C1 segment of cervical spinal cord (tissue), 14 donors: ENCODE measurements around the gene FBXW7.
A peak's percentile ranks its signal among the peaks of the same experiment; 100 is the strongest.

Experiments used
- DNase-seq, 14 donors: peaks; one replicate each; lab custom pipeline; 2025; lab: John Stamatoyannopoulos, UW

FBXW7 gene

GRCh38 chr4:152374153-152374552 lies 161.7 kb downstream of the FBXW7 start:
- DNase-seq = no peak

GRCh38 chr4:152372444-152372843 lies 163.4 kb downstream of the FBXW7 start:
- no peak for DNase-seq

DNA sequence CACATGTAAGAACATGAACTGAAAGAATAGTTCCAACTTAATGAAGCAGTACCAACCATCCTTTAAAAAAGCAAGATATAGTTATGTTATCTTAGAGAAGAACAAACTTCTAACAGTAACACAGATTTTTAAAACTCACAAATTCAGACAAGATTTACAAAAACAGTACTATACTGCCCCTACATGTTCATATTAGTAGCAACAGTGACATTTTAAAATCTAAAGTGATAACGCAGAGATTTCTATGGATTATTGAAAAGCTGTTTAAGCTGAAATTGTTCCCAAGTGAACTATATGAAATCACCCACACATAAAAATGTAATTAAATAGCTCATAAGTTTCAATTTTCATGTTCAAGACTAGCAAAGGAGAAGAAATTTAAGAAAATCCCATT lies 166.0 kb downstream of the FBXW7 start:
- DNase-seq = peak in 1 of 14 donors; percentile 26

DNA sequence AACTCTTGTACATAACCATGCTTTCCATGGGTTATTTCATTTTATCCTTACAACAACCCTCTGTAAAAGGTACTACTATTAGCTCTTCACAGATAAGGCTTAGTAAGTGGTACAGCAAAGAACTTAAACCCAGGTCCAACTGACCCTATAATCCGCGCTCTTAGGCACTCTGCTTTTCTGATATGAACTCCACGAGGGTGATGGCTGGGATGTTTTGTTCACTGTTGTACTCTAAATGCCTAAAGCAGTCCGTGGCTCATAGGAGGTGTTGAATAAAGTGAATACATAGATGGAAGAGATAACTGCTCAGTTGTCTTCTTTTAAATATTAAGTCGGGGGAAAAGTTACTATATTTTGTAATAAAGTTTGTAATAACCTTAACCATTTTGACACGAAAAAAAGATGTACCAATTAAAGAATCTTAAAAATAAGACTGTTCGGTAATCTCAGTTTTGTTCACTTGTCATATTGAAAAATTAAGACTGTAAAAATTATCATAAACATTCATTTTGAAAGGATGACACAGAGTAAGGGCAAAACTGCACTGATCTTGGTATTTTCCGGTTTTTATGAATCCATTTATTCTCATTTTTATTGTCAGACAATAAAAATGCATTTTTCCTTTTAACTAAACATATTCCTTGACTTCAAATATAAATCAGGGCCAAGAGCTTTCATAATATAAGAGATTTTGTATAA lies 166.5 kb downstream of the FBXW7 start:
- DNase-seq = no peak

- no peak for DNase-seq
Observed at GRCh38 chr4:152368001-152368400, 167.9 kb downstream of the FBXW7 start.

- DNase-seq = no peak
Observed at GRCh38 chr4:152364883-152365282, 171.0 kb downstream of the FBXW7 start.

DNA sequence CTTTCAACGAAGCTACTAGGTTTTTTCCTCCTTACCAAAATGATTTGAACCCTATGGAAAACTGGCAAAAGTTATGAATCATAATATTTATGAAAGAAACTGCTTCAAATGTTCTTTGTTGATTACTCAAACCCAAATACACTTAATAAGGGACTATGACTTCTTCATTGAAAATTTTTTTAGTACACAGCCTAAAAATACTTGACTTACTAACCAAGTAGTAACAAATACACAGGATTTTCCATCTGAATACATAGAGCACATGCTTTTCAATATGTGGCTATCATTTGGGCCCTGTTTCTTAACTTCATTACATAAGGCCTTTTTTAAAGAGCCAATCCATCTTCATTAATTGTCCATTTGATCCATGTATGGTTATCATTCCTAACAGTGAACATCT lies 171.5 kb downstream of the FBXW7 start:
- DNase-seq = no peak

DNA sequence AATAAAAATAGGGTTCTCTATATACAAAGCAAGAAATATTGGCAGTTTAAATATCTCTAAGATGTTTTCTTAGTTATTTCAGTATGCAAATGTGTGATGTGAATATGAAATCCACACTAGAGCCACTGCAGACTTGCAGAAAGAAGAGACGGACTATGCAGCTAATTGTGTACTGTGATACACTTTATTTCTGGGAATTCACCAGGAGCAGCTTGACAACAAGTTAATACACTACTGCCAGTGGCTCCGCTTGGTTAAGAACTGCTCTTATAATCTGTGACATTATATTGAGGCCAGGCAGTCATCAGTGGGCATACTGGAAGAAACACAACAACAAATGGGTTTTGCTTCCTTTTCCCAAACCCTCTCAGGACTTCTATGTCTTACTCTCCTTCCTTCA lies 172.0 kb downstream of the FBXW7 start:
- no peak for DNase-seq

DNA sequence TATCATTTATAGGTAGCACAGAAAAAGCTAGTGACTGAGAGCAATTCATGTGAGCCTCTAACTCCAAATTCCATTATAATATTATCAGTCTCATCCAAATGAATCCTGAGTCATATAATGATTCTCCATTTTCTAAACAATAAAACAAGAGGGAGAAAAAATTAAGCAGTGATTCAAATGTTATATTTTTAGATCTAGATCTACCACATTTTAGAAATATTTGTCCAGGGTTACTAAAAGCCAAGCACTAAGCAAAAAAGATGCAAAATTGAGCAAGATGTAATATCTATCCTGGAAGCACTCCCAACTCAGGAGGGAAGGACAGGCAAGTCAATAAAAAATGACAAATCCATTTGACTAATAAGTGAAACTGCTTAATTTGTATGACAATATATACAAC lies 172.8 kb downstream of the FBXW7 start:
- no peak for DNase-seq

- DNase-seq = no peak
Observed at GRCh38 chr4:152360045-152360410, 175.9 kb downstream of the FBXW7 start.

- no peak for DNase-seq
Observed at GRCh38 chr4:152359208-152360044, 176.5 kb downstream of the FBXW7 start.

- no peak for DNase-seq
Observed at GRCh38 chr4:152357206-152357605, 178.7 kb downstream of the FBXW7 start.

DNA sequence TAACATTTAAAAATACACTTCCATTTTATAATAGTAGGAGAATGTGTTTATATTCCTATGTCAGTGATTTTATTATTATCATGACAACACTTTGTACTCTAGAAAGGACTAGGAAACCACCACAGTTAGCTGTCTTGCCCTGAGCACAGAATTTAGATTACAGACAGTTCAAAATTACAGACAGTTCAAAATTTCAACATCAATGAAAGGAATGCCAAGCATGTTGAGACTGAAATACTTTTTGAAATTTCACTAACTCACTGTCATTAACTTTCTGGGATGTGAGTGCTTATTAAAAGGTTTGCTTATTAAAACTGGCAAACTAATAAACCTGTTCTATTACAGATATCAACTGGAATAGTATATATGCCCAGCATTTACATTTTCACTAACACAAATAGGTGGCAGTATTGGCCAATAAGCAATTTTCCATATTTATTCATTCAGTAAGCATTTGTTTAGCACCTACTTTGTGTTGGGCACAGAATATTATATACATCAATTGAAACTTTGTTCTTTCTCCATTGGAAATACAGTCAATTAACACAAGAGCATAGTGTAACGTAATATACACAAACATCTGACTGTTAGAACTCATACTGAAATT lies 179.4 kb downstream of the FBXW7 start:
- no peak for DNase-seq

DNA sequence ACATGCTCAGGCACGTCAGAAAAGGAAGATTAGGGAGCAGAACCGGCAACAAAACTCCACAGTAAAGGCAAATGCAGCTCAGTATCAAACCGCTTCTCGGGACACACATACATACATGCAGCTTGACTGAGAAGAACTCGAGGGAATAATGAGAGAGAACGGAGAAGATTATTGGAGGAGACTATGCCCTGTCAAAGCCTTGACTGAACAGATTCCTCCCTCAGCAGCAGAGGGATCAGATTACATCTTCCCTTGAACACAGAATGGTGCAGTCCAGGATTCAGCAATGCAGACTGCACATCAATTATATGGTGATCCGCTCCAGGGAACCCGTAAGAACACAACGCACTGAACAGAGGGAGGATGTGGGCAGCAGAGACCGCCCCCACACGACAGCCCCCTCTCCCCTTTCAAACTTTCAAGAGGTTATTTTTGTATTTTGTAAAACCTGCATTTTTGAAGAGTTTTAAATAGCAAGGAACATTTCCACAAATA lies 183.2 kb downstream of the FBXW7 start:
- peak in 11 of 14 donors; percentile 17 to 97 (median 34) for DNase-seq

DNA sequence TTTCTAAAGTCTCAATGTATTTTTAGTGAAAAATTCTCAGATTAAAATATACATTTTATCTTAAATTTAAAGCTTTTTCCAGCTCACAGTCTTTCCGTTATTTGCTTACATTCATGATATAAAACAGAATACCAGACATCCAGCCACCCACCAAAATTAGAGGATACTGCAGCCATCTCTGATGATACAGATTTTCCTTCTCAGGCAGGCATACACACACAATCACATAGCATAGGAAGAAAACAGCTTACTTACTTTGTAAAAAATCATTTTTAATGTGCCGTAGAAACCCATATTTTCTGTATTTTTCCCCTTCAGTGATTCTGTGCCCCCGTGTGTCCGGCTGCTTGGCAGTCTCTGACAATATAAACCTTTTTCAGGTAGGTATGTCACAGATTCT lies 183.7 kb downstream of the FBXW7 start:
- DNase-seq = no peak

- DNase-seq = peak in 1 of 14 donors; percentile 70
Observed at GRCh38 chr4:152351080-152351479, 184.8 kb downstream of the FBXW7 start.

- peak in 1 of 14 donors; percentile 51 for DNase-seq
Observed at GRCh38 chr4:152348670-152349069, 187.2 kb downstream of the FBXW7 start.

GRCh38 chr4:152346979-152347378 lies 188.9 kb downstream of the FBXW7 start:
- no peak for DNase-seq

DNA sequence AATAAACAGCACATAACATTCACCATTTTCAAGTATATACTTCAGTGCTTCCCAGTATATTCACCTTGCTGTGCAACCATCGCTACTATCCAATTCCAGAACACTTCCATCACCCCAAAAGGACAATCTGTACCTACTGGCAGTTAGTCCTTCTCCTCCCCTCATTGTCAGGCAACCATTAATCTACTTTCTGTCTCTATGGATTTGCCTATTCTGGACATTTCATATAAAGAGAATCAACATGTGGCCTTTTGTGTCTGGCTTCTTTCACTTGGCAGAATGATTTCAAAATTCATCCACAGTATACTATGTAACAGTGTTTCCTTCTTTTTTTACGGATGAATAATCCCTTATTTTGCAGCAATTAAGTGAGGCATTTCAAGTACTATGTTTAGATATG lies 189.4 kb downstream of the FBXW7 start:
- DNase-seq = no peak

DNA sequence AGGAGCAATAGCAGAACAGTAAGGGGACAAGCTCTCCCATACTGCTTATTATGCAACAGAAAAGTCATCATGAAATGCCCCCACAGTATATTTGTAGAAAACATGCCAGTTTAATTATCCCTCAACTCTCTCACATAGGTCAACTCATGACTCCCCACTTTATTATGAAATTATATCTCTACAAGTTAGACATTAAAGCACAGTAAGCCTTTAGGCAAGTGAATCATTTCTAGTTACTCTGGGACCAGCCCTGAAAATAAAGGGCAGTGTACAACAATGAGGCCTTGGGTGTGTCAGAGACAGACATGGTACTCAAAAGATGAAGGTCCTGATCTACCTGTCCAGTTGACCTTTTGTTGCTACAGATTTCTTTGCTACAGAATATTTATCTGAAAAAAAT lies 191.9 kb downstream of the FBXW7 start:
- no peak for DNase-seq

DNA sequence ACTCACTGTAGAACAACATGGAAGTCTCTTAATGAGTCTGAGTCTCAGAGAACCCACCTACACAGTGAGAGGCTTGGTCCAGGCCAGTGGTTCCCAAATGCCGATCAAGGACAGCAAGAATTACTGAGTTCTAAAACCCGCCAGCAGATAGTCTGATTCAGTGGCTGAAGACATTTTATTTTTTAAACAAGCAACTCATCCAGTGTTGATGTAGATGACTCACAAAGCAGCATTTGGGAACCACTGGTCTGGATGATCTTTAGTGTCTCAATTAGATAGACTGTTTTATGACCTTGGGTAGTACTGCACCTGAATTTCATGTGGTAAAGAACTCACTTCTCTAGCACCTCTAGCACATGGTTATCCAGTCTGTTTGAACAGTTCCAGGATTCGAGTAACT lies 193.6 kb downstream of the FBXW7 start:
- no peak for DNase-seq

DNA sequence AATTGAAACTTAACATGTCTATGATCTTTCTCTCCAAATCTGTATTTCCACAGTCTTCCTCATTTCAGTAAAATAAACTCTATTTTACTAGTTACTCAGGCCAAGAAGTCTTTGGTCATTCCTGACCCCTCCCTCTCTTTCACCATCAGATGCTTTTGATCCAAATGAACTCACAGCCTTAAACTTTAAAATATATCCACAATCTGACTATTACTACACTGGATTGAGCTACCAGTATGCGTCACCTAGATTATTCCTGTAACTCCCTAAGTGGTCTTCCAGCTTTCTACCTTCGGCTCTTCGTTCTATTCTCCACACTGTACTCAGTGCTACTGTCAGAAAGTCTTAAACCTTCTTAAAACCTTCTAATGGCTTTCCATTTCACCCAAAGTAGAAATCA lies 195.1 kb downstream of the FBXW7 start:
- DNase-seq = no peak

GRCh38 chr4:152339576-152339975 lies 196.3 kb downstream of the FBXW7 start:
- DNase-seq = no peak
